Activated naive CD4-positive, alpha-beta T cell treated with anti-CD3 and anti-CD28 coated beads, Interleukin-2, amount 10 ng/mL, durations not matched to agents 7 days and 5 days (primary cell): ENCODE results near the gene PLEKHM1.

Experiments used
- CTCF ChIA-PET: fragments of 350-600 bp; sonication (Branson Sonifier 250); formaldehyde crosslinking; loops from one replicate; lab custom pipeline; 2021; ENCODE audit warnings: antibody characterized with exemption; lab: Charles Lee
- DNase-seq: peaks from one replicate; pipeline ENCODE4 v3.0.0-alpha.2; 2020
- H3K27ac Mint-ChIP-seq: one replicate; pipeline ENCODE4 v1.8.0; 2021; ENCODE audit warnings: mild to moderate bottlenecking, moderate library complexity, mixed read lengths
- H3K27me3 Mint-ChIP-seq: one replicate; pipeline ENCODE4 v1.8.0; 2021; ENCODE audit warnings: mild to moderate bottlenecking, mixed read lengths
- H3K36me3 Mint-ChIP-seq: one replicate; pipeline ENCODE4 v1.8.0; 2021; ENCODE audit warnings: mixed read lengths
- H3K4me1 Mint-ChIP-seq: one replicate; pipeline ENCODE4 v1.8.0; 2021; ENCODE audit warnings: mixed read lengths
- H3K4me3 Mint-ChIP-seq: one replicate; pipeline ENCODE4 v1.8.0; 2021; ENCODE audit warnings: mild to moderate bottlenecking, moderate library complexity, mixed read lengths
- H3K9me3 Mint-ChIP-seq: one replicate; pipeline ENCODE4 v1.8.0; 2021; ENCODE audit warnings: mixed read lengths

The PLEKHM1 gene

GRCh38 chr17:45411348-45412105 lies 79.0 kb downstream of the PLEKHM1 start:
- Mint-ChIP-seq H3K4me1 (peaks cover 57% of the 10 kb centered on the region), H3K36me3 (peaks cover 21% of the 10 kb centered on the region), H3K4me3 (peak overlapping the region; percentile 99), H3K27ac (peak overlapping the region; percentile 97), H3K9me3 (no peaks in the 10 kb centered on the region), H3K27me3 (no peaks in the 10 kb centered on the region)
- CTCF ChIA-PET, result interaction anchor here (1.5 to 1.7 kb wide), 2 partner anchors 14 to 17 kb away, joined by 4 to 8 read pairs; no protein-coding TSS in a partner anchor
- DNase-seq, result no peak

GRCh38 chr17:45410144-45411091 lies 80.1 kb downstream of the PLEKHM1 start:
- Mint-ChIP-seq H3K4me1 (peaks cover 60% of the 10 kb centered on the region), H3K9me3 (no peaks in the 10 kb centered on the region), H3K4me3 (peak overlapping the region; percentile 99), H3K27me3 (no peaks in the 10 kb centered on the region), H3K27ac (peak overlapping the region; percentile 97), H3K36me3 (peaks cover 25% of the 10 kb centered on the region)
- CTCF ChIA-PET, result interaction anchor here (1.2 to 1.9 kb wide), 3 partner anchors 14 to 21 kb away, joined by 4 to 9 read pairs (median 5); no protein-coding TSS in a partner anchor
- DNase-seq, result peak; percentile 78

- Mint-ChIP-seq H3K27me3 (no peaks in the 10 kb centered on the region), H3K9me3 (no peaks in the 10 kb centered on the region), H3K36me3 (peaks cover 25% of the 10 kb centered on the region), H3K4me1 (peaks cover 57% of the 10 kb centered on the region), H3K27ac (peak overlapping the region; percentile 97), H3K4me3 (peak overlapping the region; percentile 99)
- CTCF ChIA-PET, result interaction anchor here (0.6 to 1.9 kb wide), 5 partner anchors 11 to 177 kb away, joined by 3 to 9 read pairs (median 4); no protein-coding TSS in a partner anchor
- DNase-seq, result peak; percentile 39
Observed at GRCh38 chr17:45409659-45410076, 80.9 kb downstream of the PLEKHM1 start.

DNA sequence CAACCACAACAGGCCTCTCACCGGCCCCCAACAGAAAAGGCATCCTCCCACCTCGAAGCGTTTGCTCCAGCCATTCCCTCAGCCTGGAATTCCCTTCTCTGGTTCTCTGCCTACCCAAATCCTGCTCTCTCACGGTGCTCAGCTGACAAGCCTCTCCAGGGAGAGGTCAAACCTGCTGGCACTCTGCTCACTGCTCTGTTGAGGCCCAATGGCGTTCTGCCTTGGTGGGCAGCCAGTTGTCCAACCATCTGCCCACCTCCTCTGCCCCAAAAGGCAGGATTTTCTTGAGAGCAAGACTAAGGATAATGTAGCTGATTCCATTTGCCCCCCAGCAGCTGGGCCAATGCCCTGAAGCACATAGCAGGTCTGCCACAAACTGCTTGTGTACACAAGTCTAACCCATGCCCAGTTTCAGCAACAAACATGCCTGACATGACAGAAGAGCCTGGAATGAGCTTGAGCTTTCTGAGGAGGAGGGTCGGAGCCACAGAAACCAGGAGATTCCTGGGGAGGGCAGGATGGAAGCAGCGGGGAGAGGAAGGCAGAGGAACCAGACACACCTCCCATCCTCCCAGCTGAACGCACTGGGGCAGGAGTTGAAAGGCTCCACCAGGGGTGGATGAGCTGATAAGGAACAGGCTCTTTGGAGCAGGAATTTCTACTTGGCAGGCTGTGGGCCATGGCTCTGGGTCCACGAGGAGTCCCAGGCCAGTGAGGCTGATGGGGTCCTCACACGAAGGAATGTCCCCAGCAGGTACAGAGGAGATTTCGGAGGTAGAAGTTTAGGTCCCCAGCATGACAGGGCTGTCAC lies 81.7 kb downstream of the PLEKHM1 start:
- Mint-ChIP-seq H3K36me3 (peaks cover 33% of the 10 kb centered on the region), H3K4me1 (peaks cover 59% of the 10 kb centered on the region), H3K9me3 (no peaks in the 10 kb centered on the region), H3K27ac (peak overlapping the region; percentile 97), H3K27me3 (no peaks in the 10 kb centered on the region), H3K4me3 (peak overlapping the region; percentile 99)
- CTCF ChIA-PET, result interaction anchor here (0.6 to 1.9 kb wide), 7 partner anchors 10 to 177 kb away, joined by 3 to 9 read pairs (median 4); no protein-coding TSS in a partner anchor
- no peak for DNase-seq

DNA sequence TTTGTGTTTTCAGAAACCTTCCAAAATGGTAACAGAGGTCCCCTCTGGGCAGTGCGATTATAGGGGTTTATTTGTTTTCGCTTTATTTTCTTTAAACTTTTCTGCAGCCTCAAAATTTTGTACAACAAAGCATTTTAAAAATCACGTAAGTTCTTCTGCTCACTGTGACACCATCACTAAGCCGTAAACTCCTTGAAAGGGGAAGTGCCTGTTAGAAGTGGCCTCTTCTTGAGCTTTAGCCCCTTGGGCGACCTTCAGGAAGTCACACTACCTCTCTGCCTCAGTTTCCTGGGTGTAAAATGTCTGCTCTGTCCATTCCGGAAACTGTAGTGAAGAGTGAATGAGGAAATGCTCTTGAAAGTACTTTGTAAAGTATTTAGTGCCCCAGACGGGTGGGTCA lies 84.4 kb downstream of the PLEKHM1 start:
- no peak overlapping the region for H3K27ac Mint-ChIP-seq
- H3K36me3 Mint-ChIP-seq, result peaks cover 48% of the 10 kb centered on the region
- no peak overlapping the region for H3K4me3 Mint-ChIP-seq
- no peaks in the 10 kb centered on the region for H3K9me3 Mint-ChIP-seq
- CTCF ChIA-PET, result no interaction called here
- H3K4me1 Mint-ChIP-seq, result peaks cover 46% of the 10 kb centered on the region
- no peak for DNase-seq
- no peaks in the 10 kb centered on the region for H3K27me3 Mint-ChIP-seq

DNA sequence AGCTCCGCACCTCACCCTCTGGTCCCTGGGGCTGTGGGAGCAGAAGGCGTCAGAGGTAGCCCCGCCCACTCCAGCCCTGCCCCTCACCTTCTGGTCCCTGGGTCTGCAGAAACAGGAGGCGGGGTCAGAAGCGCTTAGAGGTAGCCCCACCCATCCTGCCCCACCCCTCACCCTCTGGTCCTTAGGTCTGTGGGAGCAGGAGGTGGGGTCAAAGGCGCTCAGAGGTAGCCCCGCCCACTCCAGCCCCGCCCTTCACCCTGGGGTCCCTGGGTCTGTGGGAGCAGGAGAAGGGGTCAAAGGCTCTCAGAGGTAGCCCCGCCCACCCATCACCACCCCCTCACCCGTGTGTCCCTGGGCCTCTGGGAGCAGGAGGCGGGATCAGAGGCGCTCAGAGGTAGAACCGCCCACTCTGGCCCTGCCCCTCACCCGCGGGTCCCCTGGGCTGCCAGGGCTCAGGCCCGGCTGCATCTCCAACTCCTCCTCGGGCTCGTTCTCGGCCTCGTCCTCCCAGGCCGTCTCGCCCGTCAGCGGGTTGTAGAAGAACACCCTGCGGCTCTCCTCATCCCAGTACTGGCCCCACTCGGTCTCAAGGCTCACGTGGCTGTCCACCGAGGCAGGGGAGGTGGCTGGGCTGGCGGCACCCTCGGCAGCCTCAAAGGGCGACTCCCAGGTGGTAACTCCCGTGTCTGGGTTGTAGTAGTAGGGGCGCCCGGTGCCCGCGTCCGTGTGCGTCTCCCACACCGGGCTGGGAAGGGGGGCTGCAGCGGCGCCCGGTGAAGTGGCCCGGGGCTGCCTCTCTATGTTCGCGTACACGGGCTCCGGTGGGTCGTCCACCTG lies 85.1 kb downstream of the PLEKHM1 start:
- no peaks in the 10 kb centered on the region for H3K9me3 Mint-ChIP-seq
- no peaks in the 10 kb centered on the region for H3K27me3 Mint-ChIP-seq
- peak; percentile 36 for DNase-seq
- no peak overlapping the region for H3K4me3 Mint-ChIP-seq
- peaks cover 53% of the 10 kb centered on the region for H3K36me3 Mint-ChIP-seq
- CTCF ChIA-PET, result no interaction called here
- H3K4me1 Mint-ChIP-seq, result peaks cover 39% of the 10 kb centered on the region
- H3K27ac Mint-ChIP-seq, result no peak overlapping the region

DNA sequence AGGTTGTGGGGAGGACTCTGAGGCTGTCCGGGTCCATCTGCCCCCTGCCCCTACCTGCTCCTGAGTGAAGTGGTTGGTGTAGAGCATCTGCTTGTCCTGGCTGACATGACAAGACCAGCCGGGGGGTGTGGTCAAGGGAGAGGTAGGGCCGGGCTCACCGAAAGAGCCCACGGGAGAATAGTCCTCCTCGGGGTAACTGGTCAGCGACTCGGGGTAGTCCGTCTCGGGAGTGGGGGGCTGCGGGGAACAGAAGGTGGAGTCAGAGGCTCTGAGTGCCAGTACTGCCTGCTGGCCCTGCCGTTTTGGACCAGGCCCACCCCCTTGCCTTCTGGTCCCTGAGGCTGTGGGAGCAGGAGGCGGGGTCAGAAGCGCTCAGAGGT lies 85.7 kb downstream of the PLEKHM1 start:
- H3K4me3 Mint-ChIP-seq, result no peak overlapping the region
- peaks cover 54% of the 10 kb centered on the region for H3K36me3 Mint-ChIP-seq

GRCh38 chr17:45403906-45404490 lies 86.5 kb downstream of the PLEKHM1 start:
- Mint-ChIP-seq H3K27me3 (no peaks in the 10 kb centered on the region), H3K27ac (no peak overlapping the region), H3K9me3 (no peaks in the 10 kb centered on the region), H3K36me3 (peaks cover 59% of the 10 kb centered on the region), H3K4me1 (peaks cover 32% of the 10 kb centered on the region), H3K4me3 (no peak overlapping the region)
- DNase-seq, result no peak
- CTCF ChIA-PET, result no interaction called here

More for the DNA sequence above, 85.7 kb downstream of the PLEKHM1 start:
- no peak for DNase-seq
- H3K27ac Mint-ChIP-seq, result peak overlapping the region; percentile 11
- no peaks in the 10 kb centered on the region for H3K27me3 Mint-ChIP-seq
- peaks cover 35% of the 10 kb centered on the region for H3K4me1 Mint-ChIP-seq
- H3K9me3 Mint-ChIP-seq, result no peaks in the 10 kb centered on the region
- CTCF ChIA-PET, result no interaction called here

- Mint-ChIP-seq H3K27ac (peak overlapping the region; percentile 37), H3K4me1 (peaks cover 21% of the 10 kb centered on the region), H3K4me3 (no peak overlapping the region), H3K27me3 (no peaks in the 10 kb centered on the region), H3K36me3 (peaks cover 58% of the 10 kb centered on the region), H3K9me3 (no peaks in the 10 kb centered on the region)
- DNase-seq, result no peak
- CTCF ChIA-PET, result no interaction called here
Observed at GRCh38 chr17:45402916-45403315, 87.6 kb downstream of the PLEKHM1 start.

- no peak for DNase-seq
- Mint-ChIP-seq H3K9me3 (no peaks in the 10 kb centered on the region), H3K4me3 (no peak overlapping the region), H3K36me3 (peaks cover 47% of the 10 kb centered on the region), H3K27ac (no peak overlapping the region), H3K4me1 (no peaks in the 10 kb centered on the region), H3K27me3 (no peaks in the 10 kb centered on the region)
- CTCF ChIA-PET, result interaction anchor here (1.2 to 1.9 kb wide), 2 partner anchors 10 to 122 kb away, joined by 3 read pairs; no protein-coding TSS in a partner anchor
Observed at GRCh38 chr17:45398800-45399199, 91.7 kb downstream of the PLEKHM1 start.

DNA sequence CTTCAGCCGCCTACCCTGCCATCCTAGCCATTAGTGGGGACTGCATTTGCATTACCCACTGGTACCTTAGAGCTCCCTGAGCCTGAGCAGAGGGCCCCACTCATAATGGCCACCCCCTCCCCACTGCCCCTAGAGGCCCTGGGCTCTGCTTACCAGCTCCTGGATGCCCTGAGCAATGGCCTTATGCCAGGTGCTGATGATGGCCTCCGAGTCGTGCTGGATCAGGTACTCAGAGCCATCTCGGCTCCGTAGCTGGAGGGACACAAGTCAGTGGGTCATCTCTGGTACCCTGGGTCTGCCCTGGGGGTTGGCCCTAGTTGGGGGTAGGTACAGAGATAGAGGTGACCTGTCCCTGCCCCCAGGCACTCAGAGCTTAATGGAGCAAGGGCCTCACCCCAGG lies 92.7 kb downstream of the PLEKHM1 start:
- CTCF ChIA-PET, result interaction anchor here (1.2 to 1.9 kb wide), 3 partner anchors 11 to 121 kb away, joined by 3 to 5 read pairs (median 3); no protein-coding TSS in a partner anchor
- Mint-ChIP-seq H3K27me3 (peaks cover 5% of the 10 kb centered on the region), H3K4me1 (no peaks in the 10 kb centered on the region), H3K36me3 (peaks cover 45% of the 10 kb centered on the region), H3K9me3 (no peaks in the 10 kb centered on the region), H3K27ac (no peak overlapping the region), H3K4me3 (no peak overlapping the region)
- DNase-seq, result no peak

DNA sequence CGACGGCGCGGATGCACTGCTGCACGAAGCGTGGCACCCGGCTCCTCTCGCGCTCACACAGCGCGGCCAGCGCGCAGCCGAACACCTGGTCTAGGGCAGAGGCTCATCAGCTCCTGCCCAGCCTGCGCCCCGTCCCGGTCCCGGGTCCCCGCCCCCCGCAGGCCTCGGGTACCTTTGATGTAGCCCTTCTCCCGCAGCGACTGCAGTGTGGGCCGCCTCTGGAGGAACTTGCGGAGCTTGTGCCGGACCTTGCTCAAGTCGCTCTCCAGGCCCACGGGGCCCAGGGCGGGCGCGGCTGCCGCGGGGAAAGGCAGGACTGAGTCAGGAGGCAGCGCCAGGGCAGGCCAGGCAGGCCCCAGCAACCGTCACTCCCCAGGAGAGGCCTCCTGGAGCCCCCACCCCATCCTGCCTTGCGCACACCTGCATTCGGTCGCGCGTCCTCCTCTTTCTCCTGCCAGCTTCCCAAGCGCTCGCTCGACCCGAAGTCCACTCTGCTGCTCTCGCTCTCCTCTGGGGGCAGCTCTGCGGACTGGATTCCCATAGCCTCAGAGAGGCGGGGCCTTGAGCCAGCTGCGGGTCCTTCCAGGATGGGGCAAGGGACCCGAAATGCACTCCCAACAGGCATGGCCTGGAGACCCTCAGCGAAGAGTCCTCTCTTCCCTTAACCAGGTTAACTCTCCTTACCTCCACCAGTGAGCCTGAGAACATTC lies 93.9 kb downstream of the PLEKHM1 start:
- no peak overlapping the region for H3K27ac Mint-ChIP-seq
- H3K36me3 Mint-ChIP-seq, result peaks cover 40% of the 10 kb centered on the region
- no peak for DNase-seq
- CTCF ChIA-PET, result interaction anchor here (1.8 to 2.1 kb wide), 3 partner anchors 13 to 120 kb away, joined by 3 to 6 read pairs (median 5); no protein-coding TSS in a partner anchor
- no peak overlapping the region for H3K4me3 Mint-ChIP-seq
- no peaks in the 10 kb centered on the region for H3K9me3 Mint-ChIP-seq
- H3K4me1 Mint-ChIP-seq, result no peaks in the 10 kb centered on the region
- peaks cover 5% of the 10 kb centered on the region for H3K27me3 Mint-ChIP-seq
